GM19467 (cell line): ENCODE measurements around the gene ZBTB17.

ENCODE experiments used
- ATAC-seq: cut with Tn5 transposase; IDR thresholded peaks from one replicate; pipeline ENCODE4 v1.9.1; 2021; ENCODE audit warnings: mild to moderate bottlenecking, moderate library complexity; ENCODE audit not compliant: unreplicated experiment

ZBTB17 gene

DNA sequence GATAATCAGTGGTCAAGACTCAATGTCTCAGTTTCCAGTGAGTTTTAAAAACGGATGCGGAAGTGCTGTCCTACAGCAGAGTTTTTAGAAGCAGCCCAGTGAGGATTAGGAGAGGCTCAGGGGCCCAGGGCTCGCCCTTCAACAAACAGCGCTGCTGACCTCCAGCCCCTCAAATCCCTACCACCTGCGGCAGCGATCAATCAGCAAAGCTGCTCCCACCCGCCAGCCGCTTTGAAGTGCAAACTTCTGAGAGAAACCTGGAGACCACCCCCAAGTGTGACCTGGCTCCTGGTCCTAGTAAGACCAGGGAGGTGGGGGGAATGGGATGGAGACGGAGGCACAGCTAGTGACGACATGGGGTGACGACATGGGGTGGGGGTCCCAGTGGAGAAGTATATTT, 14.4 kb downstream of the ZBTB17 start:
- ATAC-seq: no peak

DNA sequence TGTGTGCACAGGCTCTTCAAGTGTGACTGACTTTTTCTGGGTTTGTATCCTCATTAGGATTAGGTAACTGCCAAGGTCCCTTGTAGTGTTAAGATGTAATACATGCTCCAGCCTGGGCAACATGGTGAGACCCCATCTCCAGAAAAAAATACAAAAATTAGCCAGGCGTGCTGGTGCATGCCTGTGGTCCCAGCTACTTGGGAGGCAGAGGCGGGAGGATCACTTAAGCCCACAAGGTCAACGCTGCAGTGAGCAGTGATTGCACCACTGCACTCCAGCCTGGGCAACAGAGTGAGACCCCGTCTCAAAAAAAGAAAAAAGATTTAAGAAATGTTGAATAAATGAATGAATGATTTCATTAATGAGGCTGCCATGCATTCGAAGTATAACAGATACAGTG, 15.1 kb downstream of the ZBTB17 start:
- ATAC-seq: no peak

DNA sequence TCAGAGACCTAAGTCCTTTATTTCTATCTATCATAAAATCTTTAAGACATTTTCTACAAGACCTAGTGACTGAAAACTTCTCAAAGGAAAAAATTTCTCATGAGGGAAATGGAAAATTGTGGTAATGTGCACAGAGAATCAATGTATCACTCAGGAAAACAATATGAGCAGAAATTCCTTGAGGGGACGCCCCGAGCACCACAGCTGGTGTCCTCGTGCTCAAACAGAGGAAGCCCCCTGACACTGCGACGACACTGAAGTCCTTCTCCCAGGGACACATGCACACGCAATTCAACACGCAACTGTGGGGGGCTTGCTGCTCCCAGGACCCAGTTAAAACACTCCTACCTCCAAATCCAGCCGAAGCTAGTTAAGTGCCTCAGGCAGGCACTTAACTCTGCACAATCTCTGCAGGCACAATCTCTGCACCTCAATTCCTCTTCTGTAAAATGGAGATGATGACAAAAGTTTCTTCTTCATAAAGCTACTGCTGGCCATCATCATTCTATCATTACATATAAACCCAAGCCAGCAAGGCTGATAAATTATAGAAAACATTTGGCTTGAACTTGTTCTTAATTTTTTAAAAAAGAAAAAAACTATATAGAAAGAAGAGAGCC, 16.0 kb downstream of the ZBTB17 start:
- no peak for ATAC-seq

GRCh38 chr1:15959424-15959823, 16.5 kb downstream of the ZBTB17 start:
- no peak for ATAC-seq

GRCh38 chr1:15958793-15959192, 17.1 kb downstream of the ZBTB17 start:
- no peak for ATAC-seq

DNA sequence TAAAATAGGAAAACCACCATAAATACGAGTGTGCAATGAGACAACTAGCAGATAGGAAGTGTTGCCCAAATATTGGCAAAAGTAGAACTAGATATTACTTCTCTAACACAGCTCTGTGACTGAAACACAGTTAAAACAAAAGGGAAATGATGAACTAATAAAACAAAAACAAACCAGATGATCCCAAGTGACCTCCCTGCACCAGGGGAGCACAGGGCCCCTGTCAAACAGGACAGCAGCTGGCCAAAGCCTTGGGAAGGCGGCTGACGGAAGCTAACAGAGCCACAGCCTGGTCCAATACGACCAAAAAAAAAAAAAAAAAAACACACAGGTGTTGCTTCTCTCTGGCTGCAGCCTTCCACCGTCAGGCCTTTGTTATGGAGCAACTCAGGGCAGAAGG, 17.8 kb downstream of the ZBTB17 start:
- ATAC-seq: no peak

GRCh38 chr1:15957221-15958095, 18.4 kb downstream of the ZBTB17 start:
- no peak for ATAC-seq

GRCh38 chr1:15956150-15956549, 19.8 kb downstream of the ZBTB17 start:
- ATAC-seq: no peak

DNA sequence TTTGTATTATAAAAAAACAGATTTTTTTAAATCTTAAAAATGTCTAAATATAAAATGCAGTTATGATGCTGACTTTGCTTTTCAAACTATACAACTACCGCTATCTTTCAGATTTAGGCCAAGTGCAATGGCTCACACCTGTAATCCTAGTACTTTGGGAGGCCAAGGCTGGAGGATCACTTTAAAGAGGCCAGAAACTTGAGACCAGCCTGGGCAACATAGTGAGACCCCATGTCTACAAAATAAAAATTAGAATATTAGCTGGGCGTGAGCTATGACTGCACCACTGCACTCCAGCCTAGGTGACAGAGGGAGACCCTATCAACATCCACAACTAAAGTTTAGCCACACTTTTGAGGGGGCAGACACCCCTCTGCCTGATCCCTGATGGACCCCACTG, 20.3 kb downstream of the ZBTB17 start:
- ATAC-seq: no peak

DNA sequence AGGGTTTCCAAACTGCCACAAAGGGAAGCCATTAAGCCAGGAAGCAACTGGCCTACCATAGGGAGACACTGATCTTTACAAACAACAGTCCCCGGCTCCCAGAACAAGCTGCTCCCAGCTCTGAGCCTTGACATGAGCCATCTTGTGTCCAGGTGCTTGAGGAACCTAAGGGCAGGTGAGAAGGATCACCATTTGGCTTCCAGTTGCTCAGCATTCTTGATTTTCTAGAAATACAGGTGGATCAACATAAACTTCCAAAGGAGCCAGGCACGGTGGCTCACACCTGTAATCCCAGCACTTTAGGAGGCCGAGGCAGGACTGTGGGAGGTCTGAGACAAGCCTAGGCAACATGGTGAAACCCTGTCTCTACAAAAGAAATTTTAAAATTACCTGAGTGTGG, 21.6 kb downstream of the ZBTB17 start:
- no peak for ATAC-seq

DNA sequence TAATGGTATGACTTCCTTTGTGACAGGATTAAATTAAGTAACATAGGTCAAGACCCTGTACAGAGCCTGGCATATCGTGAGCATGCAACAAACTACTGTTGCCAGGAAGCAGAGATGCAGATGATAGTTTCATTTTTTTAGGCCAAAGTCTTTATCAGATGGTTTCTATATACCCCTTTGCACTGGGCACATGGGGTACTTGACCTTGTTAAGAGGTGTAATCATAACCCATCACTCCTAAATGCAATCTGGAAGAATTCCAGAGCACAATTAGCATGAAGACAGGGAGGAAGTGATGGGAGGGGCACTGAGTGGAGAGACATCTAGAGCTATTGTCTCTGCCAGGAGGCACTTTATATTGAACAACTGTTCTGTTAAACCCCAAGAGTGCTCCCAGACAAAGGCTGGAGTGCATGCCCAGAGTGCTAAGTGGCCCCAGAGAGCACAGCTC, 22.1 kb downstream of the ZBTB17 start:
- ATAC-seq: no peak

GRCh38 chr1:15953294-15953771, 22.6 kb downstream of the ZBTB17 start:
- no peak for ATAC-seq

GRCh38 chr1:15952317-15953258, 23.3 kb downstream of the ZBTB17 start:
- ATAC-seq: no peak

DNA sequence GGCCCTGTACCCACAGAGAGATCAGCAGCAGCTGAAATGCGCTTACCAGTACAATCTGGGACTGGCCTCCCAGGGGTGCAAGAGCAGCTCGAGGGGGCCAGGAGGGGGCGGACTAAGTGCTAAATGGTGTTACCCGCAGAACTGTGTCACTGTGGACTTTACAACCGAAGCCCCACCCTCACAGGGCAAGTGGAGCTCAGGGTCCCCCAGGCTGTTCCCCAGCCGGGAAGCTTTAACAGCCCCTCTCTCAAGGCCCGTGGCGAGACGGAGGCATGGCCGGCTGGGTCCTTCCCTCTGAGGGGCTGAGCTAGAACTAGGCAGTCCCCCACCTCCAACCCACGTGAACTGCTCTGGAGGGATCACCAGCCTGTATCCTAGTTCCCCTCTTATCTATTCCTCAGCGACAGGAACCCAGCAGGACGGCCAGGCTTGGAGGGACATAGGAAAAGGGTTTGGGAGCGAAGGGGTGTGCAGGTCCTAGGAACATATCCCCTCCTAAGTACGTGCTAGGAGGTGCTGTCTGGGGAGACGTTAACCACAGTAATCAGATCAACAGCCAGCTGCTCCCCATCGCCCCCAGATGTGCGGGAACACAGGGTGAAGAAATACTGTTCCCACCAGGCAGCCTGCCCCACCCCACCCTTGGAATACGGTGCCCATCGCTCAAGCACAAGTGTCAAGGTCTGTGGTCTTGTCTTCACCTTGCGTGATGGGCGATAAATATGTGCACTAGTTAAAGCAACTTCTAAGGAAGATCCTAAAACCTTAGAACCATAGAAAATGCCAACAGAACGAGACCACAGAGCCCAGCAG, 24.4 kb downstream of the ZBTB17 start:
- ATAC-seq: no peak

DNA sequence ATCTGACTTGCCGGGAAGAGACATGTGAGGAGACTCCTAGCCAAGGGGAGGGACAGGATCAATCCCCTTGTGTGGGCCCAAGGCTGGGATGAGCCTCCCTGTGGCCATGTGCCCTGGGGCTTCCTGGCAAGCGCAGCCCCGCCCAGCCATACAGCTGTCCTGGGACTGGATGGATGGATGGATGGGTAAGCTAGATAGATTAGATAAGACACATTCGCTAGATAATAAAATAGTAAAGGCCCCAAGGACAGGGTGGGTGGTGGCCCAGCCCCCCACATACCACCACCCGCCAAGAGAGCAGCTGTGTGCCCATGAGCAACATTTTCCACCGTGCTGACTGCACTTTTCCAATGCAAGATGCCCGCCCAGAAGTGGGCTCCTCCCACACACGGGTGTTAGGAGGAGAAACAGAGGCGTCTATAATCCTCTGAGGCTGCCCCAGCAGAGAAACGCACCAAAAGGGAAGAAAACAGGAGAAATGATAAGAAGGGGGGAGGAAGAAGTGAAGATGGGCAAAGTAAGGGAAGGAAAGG, 25.1 kb downstream of the ZBTB17 start:
- no peak for ATAC-seq

DNA sequence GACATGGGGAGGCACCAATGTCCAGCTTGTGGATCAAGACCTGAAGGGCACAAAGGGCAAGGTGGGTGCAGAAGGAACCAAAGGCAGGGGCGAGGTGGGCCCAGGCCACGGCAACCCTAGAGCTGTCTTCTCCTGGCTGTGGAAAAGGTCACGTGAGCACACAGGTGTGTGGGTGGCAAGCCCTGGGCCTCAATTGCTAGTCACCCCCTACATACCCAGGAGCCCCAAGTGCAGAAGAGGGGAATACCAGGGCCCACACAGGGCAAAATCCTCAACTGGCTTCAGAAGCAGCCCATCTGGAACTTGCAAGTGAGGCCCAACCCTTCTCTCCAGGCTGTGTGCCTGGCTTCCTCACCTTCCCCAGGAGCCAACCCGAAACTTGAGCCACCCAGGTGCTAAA, 25.6 kb downstream of the ZBTB17 start:
- no peak for ATAC-seq

GRCh38 chr1:15949453-15950245, 26.3 kb downstream of the ZBTB17 start:
- peak; percentile 58 for ATAC-seq

DNA sequence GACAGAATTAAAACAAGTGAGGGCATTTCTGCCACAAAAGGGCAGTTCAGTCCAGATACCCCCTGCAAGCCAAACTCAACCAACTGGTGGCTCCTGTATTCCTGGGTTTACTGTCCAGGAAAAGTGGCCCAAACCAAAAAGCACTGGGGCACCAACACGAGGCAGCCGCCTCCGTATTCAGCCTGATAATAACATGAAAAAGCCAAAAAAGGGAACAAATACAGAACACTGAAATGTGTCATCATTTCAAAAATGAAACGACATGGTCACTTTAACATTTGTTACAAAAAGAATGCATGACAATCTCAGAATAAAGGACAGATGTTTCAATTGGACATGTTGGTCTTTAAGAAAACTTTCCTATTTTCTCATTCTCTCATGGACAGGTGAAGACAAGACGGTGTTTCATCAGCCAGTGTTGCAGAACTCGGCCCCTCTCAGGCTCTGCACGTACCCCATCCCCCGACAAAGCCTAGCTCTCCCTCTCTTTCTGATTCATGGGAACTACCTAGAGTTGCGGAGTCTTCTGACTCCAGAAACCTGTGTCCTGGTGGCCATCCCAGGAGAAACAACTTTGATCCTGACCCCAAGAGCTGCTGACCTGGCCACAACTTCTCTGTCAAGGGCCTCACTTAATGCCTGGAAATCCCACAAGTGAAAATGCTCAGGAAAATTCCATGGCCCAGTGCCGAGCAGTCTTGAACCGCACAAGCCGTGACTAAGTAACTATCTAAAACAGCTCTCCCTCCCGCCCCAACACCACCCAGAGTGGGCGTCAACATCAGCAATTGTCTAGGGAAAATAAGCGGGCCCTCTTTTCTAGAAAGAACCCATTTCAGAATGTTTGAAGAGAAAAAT, 27.1 kb downstream of the ZBTB17 start:
- no peak for ATAC-seq
